Caco-2 (cell line): ENCODE data around the gene SRGAP2C. TPM values are rescaled to one million over a fixed set of nuclear protein-coding genes. Genes with fewer than 3 reads are reported as not detected.
"Not testable (repeated sequence)": the region's sequence is repeated elsewhere in the genome, so short reads cannot be mapped to it uniquely, and the experiment has no call there.

ENCODE experiments used
- BruUV-seq: library from RNA; stranded (reverse); fragments of 400-500 nt; replicated peaks from 2 replicates; lab custom pipeline; 2021; lab: Mats Ljungman, UMichigan
- CTCF ChIA-PET: fragments of 300-600 bp; sonication (Branson Sonifier 250); formaldehyde crosslinking; loops from one replicate; lab custom pipeline; 2022; ENCODE audit warnings: antibody characterized with exemption; lab: Charles Lee
- POLR2A ChIA-PET: fragments of 300-600 bp; sonication (Branson Sonifier 250); formaldehyde crosslinking; loops from one replicate; lab custom pipeline; 2022; ENCODE audit warnings: antibody characterized with exemption; lab: Charles Lee
- DNase-seq, 2 experiments: peaks; one replicate each; pipeline versions ENCODE4 v3.0.0 to v3.0.0-alpha.2; 2020 to 2022
- H3K27me3 ChIP-seq: replicated peaks from 2 replicates; pipeline ENCODE4 v1.6.0; 2011; ENCODE audit warnings: low read length; ENCODE audit not compliant: control insufficient read depth, insufficient read depth
- H3K36me3 ChIP-seq: 2 replicates; pipeline ENCODE4 v1.5.1; 2011; ENCODE audit warnings: low read length; ENCODE audit not compliant: control insufficient read depth, insufficient read depth
- H3K4me1 ChIP-seq: fragments of 250-450 bp; sonication (Bioruptor Pico); 2 replicates; pipeline ENCODE4 v1.5.1; 2020; ENCODE audit warnings: mild to moderate bottlenecking
- H3K4me3 ChIP-seq: 2 replicates; pipeline ENCODE4 v1.5.1; 2011; ENCODE audit warnings: low read depth, mild to moderate bottlenecking, control low read depth, low read length
- H3K9me3 ChIP-seq: fragments of 250-450 bp; sonication (Bioruptor Pico); 2 replicates; pipeline ENCODE4 v1.5.1; 2020; ENCODE audit warnings: mild to moderate bottlenecking, moderate library complexity
- H3K27ac Mint-ChIP-seq: one replicate; pipeline ENCODE4 v1.8.0; 2022; ENCODE audit warnings: mixed read lengths; ENCODE audit not compliant: unreplicated experiment
- H3K27me3 Mint-ChIP-seq: one replicate; pipeline ENCODE4 v1.8.0; 2022; ENCODE audit warnings: mixed read lengths; ENCODE audit not compliant: insufficient read depth, unreplicated experiment
- H3K36me3 Mint-ChIP-seq: one replicate; pipeline ENCODE4 v1.8.0; 2022; ENCODE audit warnings: mild to moderate bottlenecking, mixed read lengths; ENCODE audit not compliant: insufficient read depth, unreplicated experiment
- H3K4me1 Mint-ChIP-seq: one replicate; pipeline ENCODE4 v1.8.0; 2022; ENCODE audit warnings: low read depth, mixed read lengths; ENCODE audit not compliant: unreplicated experiment
- H3K4me3 Mint-ChIP-seq: one replicate; pipeline ENCODE4 v1.8.0; 2022; ENCODE audit warnings: mild to moderate bottlenecking, moderate library complexity, mixed read lengths; ENCODE audit not compliant: unreplicated experiment
- H3K9me3 Mint-ChIP-seq: one replicate; pipeline ENCODE4 v1.8.0; 2022; ENCODE audit warnings: mixed read lengths; ENCODE audit not compliant: unreplicated experiment
- intact Hi-C: fragments of 100-400 bp; cut with micrococcal nuclease; formaldehyde crosslinking; loops from one replicate; pipeline ENCODE4 v1.10.0; 2022; ENCODE audit not compliant: unreplicated experiment
- total RNA-seq: library from RNA; stranded (reverse); gene quantifications from 2 replicates; pipeline ENCODE4 v1.2.3, GENCODE V29; 2022

SRGAP2C gene
- total RNA-seq, 1 experiment from 2014 or later = 0.98 TPM

DNA sequence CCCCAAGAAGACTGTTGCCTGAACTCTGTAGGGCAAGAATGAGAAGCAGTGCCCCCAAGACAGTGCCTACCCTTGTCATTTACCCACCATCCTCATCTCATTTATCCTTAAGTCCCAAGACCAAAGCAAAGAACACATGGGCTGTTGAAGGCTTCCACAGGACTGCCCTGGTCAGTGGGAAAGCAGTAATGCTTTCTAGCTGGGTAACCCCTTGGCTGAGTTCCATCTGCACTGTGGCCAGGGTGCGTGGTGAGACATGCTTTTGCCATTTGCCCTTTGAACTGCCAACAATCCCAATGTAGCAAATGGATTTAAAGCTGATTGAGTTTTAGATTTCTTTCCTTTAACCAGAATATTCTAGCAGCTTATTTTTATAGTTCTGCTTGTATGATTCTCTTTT is 163.3 kb downstream of the SRGAP2C start:
- intact Hi-C loops, CTCF ChIA-PET: not testable (repeated sequence)

DNA sequence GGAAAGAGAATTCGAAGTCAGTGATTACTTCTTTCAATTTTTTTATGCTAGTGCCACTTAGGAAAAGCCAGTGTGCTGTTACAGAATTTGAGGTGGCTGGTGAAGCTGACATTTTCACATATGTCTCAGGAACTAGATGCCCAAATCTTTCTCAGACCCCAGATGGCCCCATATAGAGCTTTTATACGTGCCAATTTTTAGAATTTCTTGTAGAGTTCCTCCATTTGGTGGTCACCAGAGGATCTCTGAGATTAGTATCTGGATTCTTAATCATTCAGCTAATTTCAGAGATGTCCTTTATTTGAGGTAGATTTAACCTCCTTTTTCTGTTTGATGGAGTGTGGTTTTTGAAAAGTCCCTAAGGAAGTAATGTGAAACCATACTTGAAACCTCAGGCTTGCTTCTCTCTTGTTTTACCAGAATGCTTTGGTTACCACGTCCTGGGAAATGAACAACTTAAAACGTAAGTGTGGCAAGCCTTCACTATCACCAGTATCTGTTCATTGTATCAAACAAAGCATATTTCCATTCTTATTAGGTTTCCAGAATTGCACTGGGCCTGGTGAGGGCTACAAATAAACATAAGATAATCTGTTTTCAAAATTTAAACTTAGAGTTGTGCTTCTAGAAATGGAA is 164.7 kb downstream of the SRGAP2C start:
- intact Hi-C loops, H3K27me3 Mint-ChIP-seq, BruUV-seq, CTCF ChIA-PET, H3K9me3 Mint-ChIP-seq, H3K4me3 Mint-ChIP-seq, H3K27ac Mint-ChIP-seq, H3K4me3 ChIP-seq, POLR2A ChIA-PET, H3K27me3 ChIP-seq, H3K4me1 ChIP-seq, DNase-seq, H3K36me3 Mint-ChIP-seq, H3K9me3 ChIP-seq, H3K36me3 ChIP-seq, H3K4me1 Mint-ChIP-seq: not testable (repeated sequence)

More for the DNA sequence above, 163.3 kb downstream of the SRGAP2C start:
- H3K4me1 Mint-ChIP-seq, H3K4me1 ChIP-seq, H3K4me3 Mint-ChIP-seq, DNase-seq, H3K27ac Mint-ChIP-seq, H3K9me3 Mint-ChIP-seq, H3K4me3 ChIP-seq, H3K27me3 Mint-ChIP-seq, H3K27me3 ChIP-seq, H3K9me3 ChIP-seq, H3K36me3 ChIP-seq, POLR2A ChIA-PET, BruUV-seq, H3K36me3 Mint-ChIP-seq: not testable (repeated sequence)

DNA sequence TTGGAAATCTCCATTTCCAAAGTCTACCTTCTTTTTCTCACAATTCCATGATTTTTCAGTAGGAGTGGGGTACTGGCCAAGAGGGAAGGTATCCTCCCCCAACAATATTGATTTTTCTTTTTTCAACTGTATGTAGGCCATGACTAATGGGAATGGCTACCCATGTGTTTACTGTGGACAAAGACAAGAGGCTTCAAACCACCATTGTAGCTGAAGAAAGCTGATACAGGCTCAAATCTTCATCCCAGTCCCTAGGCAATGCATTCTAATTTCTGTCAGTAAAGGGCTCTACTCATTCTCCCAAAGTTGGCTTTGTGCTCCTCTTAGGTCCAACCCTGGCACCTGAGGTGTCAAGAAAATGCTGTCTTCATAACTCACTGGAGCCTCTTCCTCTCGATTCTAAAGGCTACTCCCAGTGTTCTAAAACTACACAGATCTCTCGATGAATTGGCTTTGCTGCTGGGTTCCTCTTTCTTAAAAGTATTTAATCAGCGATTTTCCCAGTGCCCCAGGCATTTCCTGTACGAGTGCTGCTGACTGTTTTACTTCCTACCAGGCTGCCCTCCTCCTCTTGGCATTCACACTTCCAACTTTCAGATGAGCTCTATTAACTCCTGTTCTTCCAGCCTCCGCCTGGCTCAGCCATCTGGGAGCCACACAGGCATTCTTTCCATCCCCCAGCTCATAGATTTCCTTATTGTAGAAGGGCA is 171.1 kb downstream of the SRGAP2C start:
- H3K4me1 Mint-ChIP-seq, BruUV-seq, POLR2A ChIA-PET, CTCF ChIA-PET, H3K4me3 ChIP-seq, H3K27ac Mint-ChIP-seq, H3K27me3 Mint-ChIP-seq, H3K36me3 Mint-ChIP-seq, intact Hi-C loops, H3K9me3 ChIP-seq, H3K36me3 ChIP-seq, H3K4me1 ChIP-seq, DNase-seq, H3K4me3 Mint-ChIP-seq, H3K27me3 ChIP-seq, H3K9me3 Mint-ChIP-seq: not testable (repeated sequence)

DNA sequence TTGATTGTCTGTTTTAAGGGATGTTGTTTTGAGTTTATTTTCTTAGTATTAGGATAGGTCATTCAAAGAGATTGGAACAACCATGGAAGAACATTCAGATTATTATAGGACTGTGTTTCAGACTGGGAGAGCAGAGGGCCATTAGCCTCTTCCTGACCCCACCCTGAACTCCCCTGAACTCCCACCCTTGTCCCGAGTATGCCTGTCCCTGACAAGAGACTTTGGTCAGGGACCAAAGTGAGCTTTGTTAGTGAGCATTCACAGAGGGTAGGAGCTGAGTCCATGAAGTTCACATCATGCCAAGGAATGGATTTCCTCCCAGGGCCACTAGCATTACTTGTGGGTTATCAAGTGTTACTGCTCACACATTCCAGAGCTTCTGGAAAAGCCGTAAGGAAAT is 172.0 kb downstream of the SRGAP2C start:
- intact Hi-C loops, H3K4me3 ChIP-seq, DNase-seq, H3K27me3 Mint-ChIP-seq, H3K36me3 ChIP-seq, H3K4me1 Mint-ChIP-seq, H3K4me1 ChIP-seq, H3K9me3 Mint-ChIP-seq, POLR2A ChIA-PET, H3K4me3 Mint-ChIP-seq, H3K27ac Mint-ChIP-seq, BruUV-seq, CTCF ChIA-PET, H3K36me3 Mint-ChIP-seq, H3K9me3 ChIP-seq, H3K27me3 ChIP-seq: not testable (repeated sequence)

DNA sequence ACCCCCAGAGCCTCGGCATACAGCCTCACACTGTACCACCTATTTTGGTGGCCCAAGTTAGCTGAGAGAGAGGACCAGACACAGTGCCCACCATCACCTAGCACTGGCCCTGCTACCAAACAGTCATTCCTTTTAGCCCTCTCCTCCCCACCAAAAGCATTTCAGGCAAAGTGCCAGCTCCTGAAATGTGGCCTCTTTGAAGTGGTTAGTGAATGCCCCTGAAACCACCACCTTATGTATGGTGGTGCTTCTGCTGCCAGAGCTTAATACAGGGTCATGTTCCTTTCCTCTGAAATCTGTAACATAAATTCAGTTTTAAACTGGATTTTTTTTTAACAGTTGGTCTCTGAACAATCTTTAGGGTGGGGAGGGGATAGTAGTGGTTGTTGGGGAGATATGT is 175.8 kb downstream of the SRGAP2C start:
- CTCF ChIA-PET, H3K9me3 ChIP-seq, DNase-seq, BruUV-seq, H3K27me3 ChIP-seq, H3K4me1 Mint-ChIP-seq, H3K36me3 ChIP-seq, H3K9me3 Mint-ChIP-seq, H3K4me1 ChIP-seq, H3K27ac Mint-ChIP-seq, H3K27me3 Mint-ChIP-seq, intact Hi-C loops, H3K36me3 Mint-ChIP-seq, H3K4me3 Mint-ChIP-seq, H3K4me3 ChIP-seq, POLR2A ChIA-PET: not testable (repeated sequence)

DNA sequence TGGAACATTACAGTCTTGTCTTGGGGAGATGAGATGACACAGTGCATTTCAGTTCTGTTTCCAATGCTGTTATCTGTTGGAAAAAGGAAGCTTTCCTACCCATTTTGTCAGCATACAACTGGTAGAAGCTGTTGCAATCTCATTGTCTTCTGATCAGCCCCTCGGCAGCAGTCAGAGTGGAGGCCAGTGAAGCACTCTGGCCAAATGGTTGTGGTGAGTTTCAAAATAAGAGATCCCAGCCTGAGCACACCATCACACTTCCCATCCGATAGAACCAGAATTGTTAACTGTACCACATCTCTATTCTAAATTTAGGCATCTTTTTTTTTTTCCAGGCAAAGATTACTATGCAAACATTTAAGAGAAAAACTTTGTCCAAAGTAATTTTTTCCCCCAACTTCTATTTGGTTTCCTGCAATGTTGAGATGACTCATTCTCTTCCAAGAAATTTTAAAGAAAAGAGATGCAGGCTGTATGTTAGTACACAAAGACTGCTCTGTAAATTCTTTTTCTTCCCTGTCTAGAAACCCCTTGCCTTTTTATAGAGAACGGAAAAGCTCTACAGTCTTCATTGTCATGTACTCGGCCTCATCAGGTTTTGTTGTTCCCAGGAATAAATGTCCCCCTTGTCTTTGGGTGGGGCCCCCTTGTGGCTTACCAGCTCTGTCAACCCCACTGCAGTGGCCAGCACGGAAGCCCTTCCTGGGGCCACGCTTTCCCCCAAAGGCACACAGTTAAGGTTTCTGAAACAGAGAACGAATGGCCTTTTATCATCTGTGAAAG is 176.9 kb downstream of the SRGAP2C start:
- H3K4me3 Mint-ChIP-seq, H3K27ac Mint-ChIP-seq, H3K4me1 Mint-ChIP-seq, H3K4me3 ChIP-seq, H3K9me3 ChIP-seq, H3K36me3 Mint-ChIP-seq, H3K4me1 ChIP-seq, intact Hi-C loops, H3K36me3 ChIP-seq, DNase-seq, H3K9me3 Mint-ChIP-seq, H3K27me3 Mint-ChIP-seq, POLR2A ChIA-PET, CTCF ChIA-PET, BruUV-seq, H3K27me3 ChIP-seq: not testable (repeated sequence)
